K562 (cell line): Measurements from ENCODE around the gene CSRP2.

Experiments used
- BRD9 ChIP-seq: fragments of 450-650 bp; IDR thresholded peaks from 2 replicates; pipeline ENCODE4 v1.6.1; 2018; ENCODE audit warnings: low read depth; ENCODE audit not compliant: partially characterized antibody
- NBN ChIP-seq: fragments of 450-650 bp; IDR thresholded peaks from 2 replicates; pipeline ENCODE4 v1.6.1; 2016; ENCODE audit warnings: low read depth, mild to moderate bottlenecking
- POLR2A ChIP-seq: fragments of 450-650 bp; conservative IDR thresholded peaks from 2 replicates; pipeline ENCODE4 v1.6.1; 2016
- RFX5 ChIP-seq: IDR thresholded peaks from 2 replicates; pipeline ENCODE4 v1.6.1; 2011; ENCODE audit warnings: low read depth, mild to moderate bottlenecking, improper control_type of control experiment, low read length
- TAF1 ChIP-seq: IDR thresholded peaks from 2 replicates; pipeline ENCODE4 v1.6.1; 2011; ENCODE audit warnings: mild to moderate bottlenecking, low read length, moderate library complexity; ENCODE audit not compliant: insufficient read depth, control insufficient read depth, severe bottlenecking; ENCODE audit errors: extremely low read depth
- TF ChIP-seq, protein P1 (sequence below), 3 experiments: IDR thresholded peaks in 2 of 3; conservative IDR thresholded peaks in 1 of 3; 2 replicates each; pipeline ENCODE4 v1.5.1; 2011 to 2012; ENCODE audit warnings: low read length in 3 of 3, mild to moderate bottlenecking in 3 of 3, control low read depth in 2 of 3, improper control_type of control experiment in 1 of 3, inconsistent platforms in 1 of 3, low read depth in 1 of 3, mixed read lengths in 1 of 3, moderate library complexity in 1 of 3; ENCODE audit not compliant: insufficient read depth in 2 of 3
- TF ChIP-seq, protein P2 (sequence below), 2 experiments: fragments of 450-650 bp in 1 of 2; sonication (generic) in 1 of 2; formaldehyde crosslinking in 1 of 2; IDR thresholded peaks in 1 of 2; conservative IDR thresholded peaks in 1 of 2; 2 replicates each; pipeline versions ENCODE4 v1.6.1 to v1.8.1; 2016 to 2023; ENCODE audit warnings: mild to moderate bottlenecking in 2 of 2, moderate library complexity in 2 of 2, inconsistent platforms in 1 of 2, missing genetic modification reagents in 1 of 2

DNA sequence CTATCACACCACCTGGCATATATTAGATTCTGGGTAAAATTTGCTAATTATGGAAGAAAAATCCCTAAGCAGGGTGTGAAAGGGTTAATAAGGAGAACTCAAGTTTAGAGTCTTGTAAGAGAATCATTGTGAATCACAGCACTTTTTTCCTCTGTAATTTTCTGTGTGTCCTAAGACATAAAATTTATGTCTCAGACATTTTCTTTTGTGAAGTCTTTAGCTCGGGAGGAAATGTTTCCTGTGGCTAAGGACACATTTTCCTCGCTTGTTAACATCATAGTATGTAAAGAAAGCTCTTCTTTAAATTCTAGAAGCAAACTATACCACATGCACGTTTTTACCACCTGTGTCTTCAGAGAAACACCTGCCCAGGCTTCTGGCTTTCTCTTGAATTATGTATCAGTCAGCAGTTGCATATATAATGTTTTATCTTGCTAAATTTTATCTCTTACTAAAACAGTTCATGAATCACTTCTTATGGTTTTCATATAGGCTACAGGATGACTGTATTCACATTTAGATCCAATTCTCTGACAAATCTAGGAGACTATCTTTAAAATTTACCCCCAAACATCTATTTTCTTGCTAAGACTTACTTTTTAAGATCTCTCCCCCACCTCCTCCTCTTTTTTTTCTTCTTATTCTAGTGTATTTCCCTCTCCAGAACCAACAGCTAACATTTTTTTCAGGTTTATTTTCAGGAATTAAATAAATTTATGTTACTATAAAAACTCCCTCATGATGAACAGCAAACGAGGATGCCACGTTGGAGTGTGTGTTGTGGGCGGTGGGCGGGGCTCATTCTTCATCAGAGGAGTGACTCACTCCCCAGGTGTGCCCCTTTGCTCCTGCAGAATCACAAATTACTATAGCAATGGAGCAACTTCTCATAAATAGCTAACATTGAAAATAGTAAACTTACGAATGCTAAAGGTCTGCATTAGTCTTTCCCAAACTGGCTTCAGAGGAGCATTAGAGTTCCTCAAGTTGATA is 11.6 kb upstream of the CSRP2 start:
- TF ChIP-seq RFX5: no peak
- no peak for TF ChIP-seq POLR2A
- TF ChIP-seq NBN: no peak
- TF ChIP-seq BRD9: no peak
- TF ChIP-seq, protein P1, sequence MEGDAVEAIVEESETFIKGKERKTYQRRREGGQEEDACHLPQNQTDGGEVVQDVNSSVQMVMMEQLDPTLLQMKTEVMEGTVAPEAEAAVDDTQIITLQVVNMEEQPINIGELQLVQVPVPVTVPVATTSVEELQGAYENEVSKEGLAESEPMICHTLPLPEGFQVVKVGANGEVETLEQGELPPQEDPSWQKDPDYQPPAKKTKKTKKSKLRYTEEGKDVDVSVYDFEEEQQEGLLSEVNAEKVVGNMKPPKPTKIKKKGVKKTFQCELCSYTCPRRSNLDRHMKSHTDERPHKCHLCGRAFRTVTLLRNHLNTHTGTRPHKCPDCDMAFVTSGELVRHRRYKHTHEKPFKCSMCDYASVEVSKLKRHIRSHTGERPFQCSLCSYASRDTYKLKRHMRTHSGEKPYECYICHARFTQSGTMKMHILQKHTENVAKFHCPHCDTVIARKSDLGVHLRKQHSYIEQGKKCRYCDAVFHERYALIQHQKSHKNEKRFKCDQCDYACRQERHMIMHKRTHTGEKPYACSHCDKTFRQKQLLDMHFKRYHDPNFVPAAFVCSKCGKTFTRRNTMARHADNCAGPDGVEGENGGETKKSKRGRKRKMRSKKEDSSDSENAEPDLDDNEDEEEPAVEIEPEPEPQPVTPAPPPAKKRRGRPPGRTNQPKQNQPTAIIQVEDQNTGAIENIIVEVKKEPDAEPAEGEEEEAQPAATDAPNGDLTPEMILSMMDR (IDR thresholded peaks at IDR 0.05 in 2 of 3, conservative IDR thresholded peaks at IDR 0.05 in 1 of 3; ENCODE audit: insufficient read depth in 2 of 3, low read depth in 1 of 3, low read length in 3 of 3): no peak
- TF ChIP-seq, protein P2, sequence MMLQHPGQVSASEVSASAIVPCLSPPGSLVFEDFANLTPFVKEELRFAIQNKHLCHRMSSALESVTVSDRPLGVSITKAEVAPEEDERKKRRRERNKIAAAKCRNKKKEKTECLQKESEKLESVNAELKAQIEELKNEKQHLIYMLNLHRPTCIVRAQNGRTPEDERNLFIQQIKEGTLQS (IDR thresholded peaks at IDR 0.05): no peak
- TF ChIP-seq, protein P2 (CRISPR knock-in tag; conservative IDR thresholded peaks at IDR 0.05): no peak
- no peak for TF ChIP-seq TAF1
